GM12872 (cell line): ENCODE results near the gene SIRT5.

Experiments
- TF ChIP-seq, protein P1 (sequence below): IDR thresholded peaks from 3 replicates; pipeline ENCODE4 v1.5.1; 2011; ENCODE audit warnings: low read depth, mild to moderate bottlenecking, low read length, moderate library complexity; ENCODE audit not compliant: insufficient read depth

The SIRT5 gene

DNA sequence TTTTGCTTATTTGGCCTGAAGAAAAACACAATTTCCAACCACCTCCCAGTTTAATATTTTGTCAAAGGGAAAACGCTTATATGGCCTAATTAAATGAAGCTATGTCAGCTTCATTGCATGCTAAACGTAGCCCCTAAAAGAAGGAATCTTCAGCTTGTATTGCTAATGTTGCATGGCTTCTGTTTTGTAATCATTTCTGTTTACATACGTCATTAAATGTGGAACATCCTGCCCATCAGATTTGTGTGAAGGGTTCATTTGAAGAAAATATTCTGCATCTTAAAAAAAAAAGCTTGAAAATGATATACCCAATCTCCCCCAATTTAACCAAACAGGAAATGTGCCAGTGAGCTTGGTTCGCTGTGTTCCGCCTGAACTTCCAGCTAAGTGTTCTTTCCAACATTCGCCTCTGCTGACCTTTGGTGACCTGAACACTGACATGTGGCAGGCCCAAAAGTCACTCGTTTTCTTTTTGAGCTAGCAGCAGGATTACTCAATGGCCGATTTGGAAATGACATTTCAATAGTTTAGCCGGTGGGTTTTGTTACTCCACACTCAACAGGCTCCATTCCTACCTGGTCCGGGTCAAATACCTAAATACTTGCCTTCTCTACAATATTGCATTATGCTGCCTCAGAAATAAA is 12.7 kb upstream of the SIRT5 start:
- TF ChIP-seq, protein P1, sequence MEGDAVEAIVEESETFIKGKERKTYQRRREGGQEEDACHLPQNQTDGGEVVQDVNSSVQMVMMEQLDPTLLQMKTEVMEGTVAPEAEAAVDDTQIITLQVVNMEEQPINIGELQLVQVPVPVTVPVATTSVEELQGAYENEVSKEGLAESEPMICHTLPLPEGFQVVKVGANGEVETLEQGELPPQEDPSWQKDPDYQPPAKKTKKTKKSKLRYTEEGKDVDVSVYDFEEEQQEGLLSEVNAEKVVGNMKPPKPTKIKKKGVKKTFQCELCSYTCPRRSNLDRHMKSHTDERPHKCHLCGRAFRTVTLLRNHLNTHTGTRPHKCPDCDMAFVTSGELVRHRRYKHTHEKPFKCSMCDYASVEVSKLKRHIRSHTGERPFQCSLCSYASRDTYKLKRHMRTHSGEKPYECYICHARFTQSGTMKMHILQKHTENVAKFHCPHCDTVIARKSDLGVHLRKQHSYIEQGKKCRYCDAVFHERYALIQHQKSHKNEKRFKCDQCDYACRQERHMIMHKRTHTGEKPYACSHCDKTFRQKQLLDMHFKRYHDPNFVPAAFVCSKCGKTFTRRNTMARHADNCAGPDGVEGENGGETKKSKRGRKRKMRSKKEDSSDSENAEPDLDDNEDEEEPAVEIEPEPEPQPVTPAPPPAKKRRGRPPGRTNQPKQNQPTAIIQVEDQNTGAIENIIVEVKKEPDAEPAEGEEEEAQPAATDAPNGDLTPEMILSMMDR = no peak

DNA sequence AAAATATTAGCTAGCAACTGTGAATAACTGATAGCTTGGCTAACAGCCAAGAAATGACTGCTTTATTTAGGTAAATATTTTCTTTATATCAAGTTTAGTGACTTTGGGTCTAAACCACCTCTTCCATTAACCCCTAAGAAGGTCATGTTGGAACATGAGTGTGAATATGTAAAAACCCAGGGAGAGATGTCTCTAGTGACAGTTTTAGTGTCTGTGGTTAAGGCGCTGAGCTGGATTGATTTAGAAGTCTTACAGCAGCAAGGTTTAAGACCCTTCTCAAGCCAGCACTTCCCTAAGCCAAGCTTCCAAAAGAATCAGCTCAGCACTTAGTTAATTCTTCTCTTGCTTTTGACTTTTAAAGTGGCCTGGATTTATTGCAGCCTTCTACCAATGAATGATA is 11.4 kb upstream of the SIRT5 start:
- TF ChIP-seq, protein P1 = no peak

DNA sequence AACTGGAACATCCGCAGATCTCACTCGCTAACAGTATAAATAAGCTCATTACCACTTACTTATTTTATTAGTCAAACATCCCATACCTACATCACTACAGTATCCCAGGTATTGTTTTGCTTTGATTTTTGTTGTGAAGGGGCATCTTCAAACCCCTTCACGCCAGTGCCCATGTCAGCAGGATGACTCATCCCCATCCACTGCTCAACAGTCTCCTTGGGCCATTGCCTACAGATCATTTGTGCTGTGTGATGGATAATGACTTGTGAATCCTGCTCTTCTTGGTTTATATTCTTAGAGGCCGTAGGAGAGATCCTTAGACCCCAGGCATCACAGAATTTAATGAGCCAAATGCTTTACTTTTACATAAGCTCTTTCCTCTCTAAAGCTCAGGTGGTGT is 8.5 kb upstream of the SIRT5 start:
- TF ChIP-seq, protein P1 = no peak

GRCh38 chr6:13566500-13566899 is 7.9 kb upstream of the SIRT5 start:
- TF ChIP-seq, protein P1 = no peak

DNA sequence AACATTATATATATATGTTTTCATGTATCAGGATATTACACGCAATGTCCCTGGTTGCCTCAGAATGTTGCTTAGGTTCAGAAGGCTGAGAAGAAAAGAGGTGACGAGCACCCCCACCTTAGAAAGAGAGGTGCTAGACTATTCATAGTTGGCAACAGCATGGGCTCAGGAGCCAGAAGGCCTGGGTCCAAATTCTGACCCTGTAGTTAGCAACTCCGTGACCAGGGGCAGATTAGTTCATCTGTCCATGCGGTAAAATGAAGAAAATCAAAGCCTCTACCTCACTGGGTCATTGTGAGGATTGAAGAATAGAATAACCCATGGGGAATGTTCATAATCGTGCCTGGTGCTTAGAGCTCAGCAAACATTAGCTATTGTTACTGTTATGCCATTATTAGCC is 5.4 kb upstream of the SIRT5 start:
- TF ChIP-seq, protein P1 = no peak

- TF ChIP-seq, protein P1 = no peak
Measured at GRCh38 chr6:13572240-13572639, 2.2 kb upstream of the SIRT5 start.

DNA sequence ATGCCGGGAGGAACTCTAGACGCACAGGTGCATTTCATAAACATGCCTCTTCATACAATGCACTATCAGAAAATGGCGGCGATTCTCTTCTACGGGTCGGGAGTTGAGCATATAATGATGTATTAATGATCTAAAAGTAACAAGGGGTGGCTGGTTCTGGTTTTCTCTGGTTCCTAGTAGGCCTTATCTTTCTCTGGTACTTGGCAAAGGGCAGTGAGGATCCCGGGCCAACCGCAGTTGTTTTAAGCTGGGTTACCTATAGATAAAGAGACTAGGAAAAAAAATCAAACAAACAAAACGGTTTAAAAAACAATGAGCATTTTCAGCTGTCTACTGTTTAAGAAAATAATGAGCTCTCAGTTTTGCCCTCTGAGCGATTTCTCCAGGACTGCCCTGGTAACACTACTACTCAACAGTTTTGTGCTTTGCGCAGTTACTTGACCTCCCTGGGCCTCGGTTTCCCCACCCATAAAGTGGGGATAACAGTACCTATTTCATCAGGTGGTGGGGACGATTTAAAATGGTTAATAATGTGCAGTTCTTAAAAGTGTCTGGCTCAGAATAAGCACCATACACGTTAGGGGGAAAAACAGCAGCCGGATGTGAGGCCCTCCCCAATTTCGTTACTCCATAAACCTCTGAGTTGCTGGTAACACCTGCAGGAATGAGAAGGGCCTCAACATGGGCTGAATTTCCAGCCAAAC is 1.3 kb upstream of the SIRT5 start:
- TF ChIP-seq, protein P1 = no peak
